Body of pancreas (tissue), 4 donors: ENCODE data around the gene ADAD2.

Experiments used
- CTCF ChIP-seq, 7 experiments: fragments of 450-650 bp in 4 of 7; fragments of 200-600 bp in 3 of 7; sonication (generic) in 3 of 7; IDR thresholded peaks; one replicate each; pipeline ENCODE4 v1.5.1; 2016 to 2019; ENCODE audit warnings: antibody characterized with exemption in 7 of 7
- POLR2A ChIP-seq, 3 donors: fragments of 450-650 bp; IDR thresholded peaks; one replicate each; pipeline ENCODE4 v1.6.1; 2016; ENCODE audit warnings: antibody characterized with exemption in 3 of 3, mild to moderate bottlenecking in 2 of 3

GRCh38 chr16:84225571-84225970, 34.6 kb downstream of the ADAD2 start:
- no peak for TF ChIP-seq CTCF (IDR thresholded peaks at IDR 0.05)
- no peak for TF ChIP-seq POLR2A (IDR thresholded peaks at IDR 0.05)
